Esophagus mucosa (tissue), 1 donor: ENCODE measurements around the gene CFAP73. TPM values are rescaled to one million over a fixed set of nuclear protein-coding genes. Genes with fewer than 3 reads are reported as not detected.
A peak's percentile ranks its signal among the peaks of the same experiment; 100 is the strongest.

Experiments
- ATAC-seq: fragments of 200-7000 bp; cut with Tn5 transposase; one replicate; pipeline ENCODE4 v1.9.1; 2020
- total RNA-seq: library from RNA; stranded (reverse); gene quantifications from one replicate; pipeline ENCODE4 v1.2.4, GENCODE V29; 2023
- donor health status: DM: yes; HTN: yes; CAD: no.

CFAP73 gene
- total RNA-seq, 1 donor from 2014 or later, result 0.20 TPM

DNA sequence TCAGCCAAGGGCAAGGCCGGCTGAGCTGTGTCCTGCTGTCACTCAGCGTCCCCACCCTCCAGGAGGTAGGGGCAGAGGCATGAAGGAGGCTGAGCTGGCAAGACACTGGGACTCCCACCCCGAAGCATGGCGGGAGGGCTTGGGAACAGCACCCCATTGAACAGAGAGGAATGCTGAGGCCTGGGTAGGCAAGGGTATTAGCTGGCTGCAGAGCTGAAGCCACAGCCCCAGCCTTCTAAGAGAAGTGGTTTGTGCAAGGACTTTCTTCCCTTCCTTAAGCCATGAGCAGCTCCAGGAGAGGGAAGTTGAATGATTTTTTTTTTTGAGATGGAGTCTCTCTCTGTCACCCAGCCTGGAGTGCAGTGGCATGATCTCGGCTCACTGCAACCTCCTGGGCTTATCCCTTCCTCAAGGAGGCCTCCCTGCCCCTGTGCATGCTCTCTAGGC is 6.6 kb upstream of the CFAP73 start:
- ATAC-seq, result no peak

DNA sequence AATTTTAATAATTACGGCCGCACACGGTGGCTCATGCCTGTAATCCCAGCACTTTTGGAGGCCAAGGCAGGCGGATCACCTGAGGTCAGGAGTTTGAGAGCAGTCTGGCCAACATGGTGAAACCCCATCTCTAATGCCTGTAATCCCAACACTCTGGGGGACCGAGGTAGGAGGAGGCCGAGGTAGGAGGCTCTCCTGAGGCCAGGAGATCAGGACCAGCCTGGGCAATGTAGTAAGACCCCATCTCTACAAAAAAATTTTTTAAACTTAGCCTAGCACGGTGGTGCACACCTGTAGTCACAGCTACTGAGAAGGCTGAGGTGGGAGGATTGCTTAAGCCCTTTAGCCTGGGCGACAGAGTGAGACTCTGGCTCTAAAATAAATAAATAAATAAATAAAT is 5.6 kb upstream of the CFAP73 start:
- ATAC-seq, result no peak

DNA sequence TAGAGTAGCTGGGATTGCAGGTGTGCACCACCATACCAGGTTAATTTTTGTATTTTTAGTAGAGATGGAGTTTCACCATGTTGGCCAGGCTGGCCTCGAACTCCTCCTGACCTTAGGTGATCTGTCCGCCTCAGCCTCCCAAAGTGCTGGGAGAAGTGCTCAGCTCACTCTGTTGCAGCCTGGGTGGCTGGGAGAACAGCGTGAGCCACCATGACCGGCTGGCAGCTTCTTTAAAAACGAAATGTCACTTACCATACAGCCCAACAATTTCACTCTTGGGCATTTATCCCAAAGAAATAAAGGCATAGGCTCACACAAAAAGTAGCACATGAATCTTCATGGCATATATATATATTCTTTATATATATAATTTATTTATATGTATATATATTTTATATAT is 4.7 kb upstream of the CFAP73 start:
- ATAC-seq, result no peak

DNA sequence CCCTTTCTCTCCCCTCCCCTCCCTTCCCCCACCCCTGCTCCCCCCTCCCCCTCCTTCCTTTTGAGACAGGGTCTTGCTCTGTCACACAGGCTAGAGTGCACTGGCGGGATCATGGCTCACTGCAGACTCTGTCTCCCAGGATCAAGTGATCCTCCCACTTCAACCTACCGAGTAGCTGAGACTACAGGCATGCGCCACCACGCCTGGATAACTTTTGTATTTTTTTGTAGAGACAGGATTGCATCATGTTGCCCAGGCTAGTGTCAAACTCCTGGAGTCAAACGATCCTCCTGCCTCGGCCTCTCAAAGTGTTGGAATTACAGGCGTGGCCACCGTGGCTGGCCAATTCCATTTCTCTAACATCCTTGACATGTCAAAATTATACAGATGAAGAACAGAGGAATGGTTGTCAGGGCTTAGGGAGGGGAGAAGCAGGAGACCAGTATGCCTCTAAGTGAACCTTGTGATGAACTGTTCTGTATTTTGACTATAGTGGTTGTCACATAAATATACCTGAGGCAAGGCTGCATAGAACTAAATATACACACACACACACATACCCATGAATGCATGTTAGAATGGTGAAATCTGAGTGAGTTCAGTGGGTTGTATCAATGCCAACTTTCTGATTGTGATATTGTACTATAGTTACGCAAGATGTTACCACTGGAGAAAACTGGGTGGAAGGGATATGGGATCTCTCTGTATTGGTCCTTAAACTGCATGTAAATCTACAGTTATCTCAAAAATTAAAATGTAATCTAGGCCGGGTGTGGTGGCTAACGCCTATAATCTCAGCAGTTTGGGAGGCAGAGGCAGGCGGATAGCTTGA is 3.6 kb upstream of the CFAP73 start:
- no peak for ATAC-seq

DNA sequence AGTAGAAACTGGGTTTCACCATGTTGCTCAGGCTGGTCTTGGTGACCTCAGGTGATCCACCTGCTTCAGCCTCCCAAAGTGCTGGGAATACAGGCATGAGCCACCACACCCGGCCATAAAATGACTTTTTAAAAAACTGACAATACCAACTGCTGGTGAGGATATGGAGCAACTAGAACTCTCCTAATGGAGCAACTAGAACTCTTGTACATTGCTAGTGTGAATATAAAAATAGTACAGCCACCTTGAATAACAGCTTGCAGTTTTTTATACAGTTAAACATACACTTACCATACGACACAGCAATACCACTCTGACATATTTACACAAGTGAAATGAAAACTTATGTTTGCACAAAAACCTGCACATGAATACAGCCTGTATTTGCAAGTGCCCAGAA is 2.5 kb upstream of the CFAP73 start:
- no peak for ATAC-seq

DNA sequence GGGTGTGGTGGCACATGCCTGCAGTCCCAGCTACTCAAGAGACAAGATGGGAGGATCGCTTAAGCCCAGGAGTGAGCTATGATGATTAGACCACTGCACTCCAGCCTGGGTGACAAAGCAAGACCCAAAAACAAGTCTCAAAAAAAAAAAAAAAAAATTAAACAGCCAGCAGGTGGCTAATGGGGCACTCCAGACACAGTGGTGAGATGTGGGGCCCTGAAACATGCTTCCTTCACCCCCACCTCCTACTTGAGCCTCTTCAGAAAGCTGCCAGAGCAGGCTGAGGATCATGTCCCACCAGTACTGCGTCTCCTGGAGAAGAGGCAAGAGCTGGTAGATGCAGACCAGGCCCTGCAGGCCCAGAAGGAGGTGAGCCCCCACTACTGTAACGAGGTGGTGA is 2.1 kb downstream of the CFAP73 start:
- ATAC-seq, result no peak

DNA sequence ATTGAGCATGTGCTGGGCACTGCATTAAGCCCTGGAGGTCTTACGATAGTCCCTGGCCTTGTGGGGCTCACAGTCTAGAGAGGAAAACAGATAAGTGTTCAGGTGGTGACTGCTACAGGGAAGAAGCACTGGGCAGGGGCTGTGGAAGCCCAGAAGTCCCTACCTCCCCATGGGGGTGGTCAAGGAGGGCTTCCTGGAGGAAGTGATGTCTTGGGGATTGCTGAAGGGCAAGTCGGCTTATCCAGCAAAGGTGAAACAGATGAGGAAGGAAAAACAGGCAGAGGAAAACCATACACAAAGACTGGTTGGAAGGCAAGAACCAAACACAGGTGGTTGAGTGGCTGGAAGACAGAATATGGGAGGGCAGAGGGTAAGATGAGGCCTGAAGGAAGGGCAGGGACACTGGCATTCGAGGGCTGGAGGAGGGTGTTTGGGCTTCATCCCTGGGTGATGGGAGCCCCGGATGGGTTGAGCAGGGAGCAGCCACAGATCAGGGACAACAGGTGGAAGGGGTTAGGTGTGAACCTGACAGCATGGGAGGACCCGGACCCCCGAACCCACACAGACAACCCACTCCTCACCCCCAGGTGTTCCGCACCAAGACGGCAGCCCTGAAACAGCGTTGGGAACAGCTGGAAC is 2.8 kb downstream of the CFAP73 start:
- ATAC-seq, result no peak

DNA sequence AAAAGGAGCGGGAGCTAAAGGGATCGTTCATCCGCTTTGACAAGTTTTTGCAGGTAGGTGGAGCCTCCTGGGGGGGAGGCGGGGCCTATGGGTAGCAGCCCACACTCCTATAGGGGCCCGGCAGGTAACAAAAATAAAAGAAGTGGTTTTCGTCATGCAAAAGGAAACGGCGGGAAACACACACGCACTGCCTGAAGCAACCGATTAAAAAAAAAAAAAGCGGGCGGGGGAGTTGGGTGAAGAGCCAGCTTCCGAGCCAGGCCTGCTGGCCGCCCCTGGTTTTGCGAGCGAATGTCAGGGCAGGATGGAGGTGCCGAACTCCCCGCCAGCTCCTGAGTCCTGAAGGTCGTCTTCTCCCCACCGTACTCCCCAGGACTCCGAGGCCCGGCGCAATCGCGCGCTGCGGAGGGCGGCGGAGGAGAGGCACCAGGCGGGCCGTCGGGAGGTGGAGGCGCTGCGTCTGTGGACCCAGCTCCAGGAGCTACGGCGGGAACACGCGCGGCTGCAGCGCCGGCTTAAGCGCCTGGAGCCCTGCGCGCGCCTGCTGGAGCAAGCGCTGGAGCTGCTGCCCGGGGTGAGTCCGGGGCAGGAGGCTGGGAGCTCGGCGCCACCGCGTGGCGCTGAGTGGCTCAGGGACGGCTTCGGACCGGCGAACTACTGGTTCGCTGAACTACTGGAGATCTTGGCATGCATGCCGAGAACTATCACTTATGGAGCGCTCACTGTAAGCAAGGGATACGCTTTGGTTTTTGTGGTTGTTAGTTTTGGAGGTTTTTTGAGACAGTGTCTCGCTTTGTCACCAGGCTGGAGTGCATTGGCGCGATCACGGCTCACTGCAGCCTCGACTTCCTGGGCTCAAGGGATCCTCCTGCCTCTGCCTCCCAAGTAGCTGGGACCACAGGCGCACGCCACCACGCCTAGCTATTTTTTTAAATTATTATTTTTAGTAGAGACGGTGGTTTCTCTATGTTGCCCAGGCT is 3.6 kb downstream of the CFAP73 start:
- peak; percentile 82 for ATAC-seq

DNA sequence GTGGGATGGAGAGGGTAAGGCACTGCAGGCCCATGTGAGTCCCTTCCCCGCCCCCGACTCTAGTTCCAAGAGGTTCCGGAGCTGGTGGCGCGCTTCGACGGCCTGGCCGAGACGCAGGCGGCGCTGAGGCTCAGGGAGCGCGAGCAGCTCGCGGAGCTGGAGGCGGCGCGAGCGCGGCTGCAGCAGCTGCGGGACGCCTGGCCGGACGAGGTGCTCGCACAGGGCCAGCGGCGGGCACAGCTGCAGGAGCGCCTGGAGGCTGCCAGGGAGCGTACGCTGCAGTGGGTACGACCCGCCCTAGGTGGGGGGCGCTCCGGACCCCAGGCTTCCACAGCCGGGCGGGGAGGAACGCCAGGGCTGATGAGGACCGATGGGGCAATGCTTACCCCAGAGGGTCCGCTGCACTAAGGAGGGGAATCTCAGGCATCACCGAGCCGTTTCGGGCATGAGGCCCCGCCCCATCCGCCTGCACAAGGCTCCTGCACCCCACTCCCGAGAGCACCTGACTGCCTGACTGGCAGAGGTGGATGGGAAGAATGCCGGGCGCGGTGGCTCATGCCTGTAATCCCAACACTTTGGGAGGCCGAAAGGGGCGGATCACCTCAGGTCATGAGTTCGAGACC is 4.9 kb downstream of the CFAP73 start:
- ATAC-seq, result peak; percentile 24

DNA sequence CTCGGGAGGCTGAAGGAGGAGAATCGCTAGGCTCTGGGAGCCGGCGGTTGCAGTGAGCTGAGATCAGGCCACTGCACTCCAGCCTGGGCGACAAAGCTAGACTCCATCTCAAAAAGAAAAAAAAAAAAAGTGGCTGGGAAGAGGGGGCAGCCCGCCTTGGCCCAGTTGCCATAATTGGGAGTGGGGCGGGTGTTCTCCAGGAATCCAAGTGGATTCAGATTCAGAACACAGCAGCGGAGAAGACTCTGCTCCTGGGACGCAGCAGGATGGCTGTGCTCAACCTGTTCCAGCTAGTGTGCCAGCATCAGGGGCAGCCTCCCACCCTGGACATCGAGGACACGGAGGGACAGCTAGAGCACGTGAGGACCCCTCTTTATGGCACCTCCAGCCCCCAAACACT is 5.5 kb downstream of the CFAP73 start:
- no peak for ATAC-seq

DNA sequence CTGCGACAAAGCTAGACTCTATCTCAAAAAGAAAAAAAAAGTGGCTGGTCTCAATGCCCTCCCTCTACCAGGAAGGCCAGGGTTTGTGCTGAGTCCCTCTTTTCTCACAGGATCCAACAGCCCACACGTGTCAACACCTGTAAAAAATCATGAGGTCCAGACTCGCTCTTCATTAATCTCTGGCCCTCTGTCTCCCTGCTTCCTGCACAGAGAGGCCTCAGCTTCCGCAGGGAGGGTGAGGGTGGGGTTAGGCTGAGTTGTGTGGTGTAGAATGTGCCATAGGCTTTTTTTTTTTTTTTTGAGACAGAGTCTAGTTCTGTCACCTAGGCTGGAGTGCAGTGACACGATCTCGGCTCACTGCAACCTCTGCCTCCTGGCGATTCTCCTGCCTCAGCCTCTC is 6.1 kb downstream of the CFAP73 start:
- ATAC-seq, result peak; percentile 56

DNA sequence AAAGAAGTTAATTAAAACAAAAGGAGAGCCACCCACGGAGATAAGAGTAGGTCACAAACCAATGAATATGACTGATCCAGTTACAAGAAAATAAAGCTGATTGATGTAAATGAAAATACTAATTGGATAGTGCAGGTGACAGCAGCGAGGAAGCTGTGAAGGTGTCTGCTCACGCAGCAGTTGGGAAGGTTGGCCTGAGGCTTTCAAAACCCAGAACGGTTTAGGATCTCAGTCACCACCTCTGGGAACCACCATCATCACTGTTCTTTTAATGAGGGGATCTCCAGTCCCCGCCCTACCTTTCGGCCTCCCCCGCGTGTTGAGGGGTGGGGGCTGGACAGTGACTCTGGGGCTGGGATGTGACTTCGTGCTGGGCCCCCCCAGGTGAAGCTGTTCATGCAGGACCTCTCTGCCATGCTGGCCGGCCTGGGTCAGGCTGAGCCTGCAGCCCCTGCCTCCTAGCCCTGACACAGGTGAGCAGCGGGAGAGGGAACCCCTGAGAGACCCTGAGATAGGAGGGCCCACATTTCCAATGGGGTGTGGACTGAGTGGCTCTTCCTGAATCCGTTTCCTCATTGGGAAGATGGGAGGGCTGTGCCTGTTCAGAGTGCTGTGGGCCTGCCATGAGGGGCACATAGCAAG is 7.8 kb downstream of the CFAP73 start:
- no peak for ATAC-seq

DNA sequence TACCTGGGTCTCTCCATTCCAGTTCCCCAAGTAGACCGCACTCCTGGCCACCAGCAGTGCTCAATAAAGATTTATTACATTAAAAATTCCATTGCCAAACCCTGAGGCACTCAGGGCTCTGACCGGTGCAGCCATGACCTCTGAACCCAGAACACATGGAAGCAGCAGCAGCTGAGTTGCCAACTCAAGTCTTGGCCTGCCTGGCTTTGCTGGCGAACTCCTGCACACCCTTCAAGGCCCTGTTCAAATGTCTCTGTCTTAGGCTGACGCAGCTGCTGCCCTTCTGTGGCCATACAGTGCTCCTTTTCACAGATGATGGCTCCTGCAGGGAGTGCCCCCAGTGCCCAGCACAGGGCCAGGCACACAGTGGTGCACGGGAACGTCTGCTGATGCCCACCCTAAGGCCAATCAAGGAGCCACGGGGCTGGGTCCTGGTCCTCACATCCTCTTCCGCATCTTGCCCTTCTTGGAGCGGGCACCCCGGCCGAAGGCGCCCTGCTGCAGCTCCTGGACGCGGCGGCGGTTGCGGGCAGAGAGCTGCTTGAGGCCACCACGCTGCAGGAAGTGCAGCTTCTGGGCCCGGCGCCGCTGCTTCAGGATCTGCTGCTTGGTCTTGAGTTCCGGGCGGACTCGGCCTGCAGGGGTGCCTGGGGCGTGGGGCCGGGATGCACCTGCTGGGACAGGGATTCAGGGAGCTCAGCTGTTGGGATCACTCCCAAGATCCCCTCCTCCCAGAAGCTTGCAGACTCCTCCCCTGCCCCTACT is 9.1 kb downstream of the CFAP73 start:
- ATAC-seq, result no peak

DNA sequence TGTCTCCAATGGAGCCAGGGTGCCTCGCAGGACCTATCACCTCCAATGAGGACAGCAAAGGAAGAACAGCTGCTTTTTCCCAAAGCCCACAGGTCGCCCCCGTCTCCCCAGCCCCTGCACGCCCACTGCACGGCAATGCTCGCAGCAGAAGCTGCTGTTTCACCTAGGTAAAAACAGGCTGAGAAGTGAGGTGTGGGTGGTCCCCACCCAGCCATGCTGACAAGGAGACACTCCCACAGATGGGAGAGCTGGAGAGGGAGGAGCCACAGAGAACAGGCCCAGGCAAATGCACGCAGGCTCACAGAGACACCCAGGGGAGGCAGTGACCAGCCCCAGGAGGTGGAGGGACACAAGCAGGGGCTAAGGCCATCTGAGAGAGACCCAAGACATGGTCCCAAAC is 10.4 kb downstream of the CFAP73 start:
- no peak for ATAC-seq

DNA sequence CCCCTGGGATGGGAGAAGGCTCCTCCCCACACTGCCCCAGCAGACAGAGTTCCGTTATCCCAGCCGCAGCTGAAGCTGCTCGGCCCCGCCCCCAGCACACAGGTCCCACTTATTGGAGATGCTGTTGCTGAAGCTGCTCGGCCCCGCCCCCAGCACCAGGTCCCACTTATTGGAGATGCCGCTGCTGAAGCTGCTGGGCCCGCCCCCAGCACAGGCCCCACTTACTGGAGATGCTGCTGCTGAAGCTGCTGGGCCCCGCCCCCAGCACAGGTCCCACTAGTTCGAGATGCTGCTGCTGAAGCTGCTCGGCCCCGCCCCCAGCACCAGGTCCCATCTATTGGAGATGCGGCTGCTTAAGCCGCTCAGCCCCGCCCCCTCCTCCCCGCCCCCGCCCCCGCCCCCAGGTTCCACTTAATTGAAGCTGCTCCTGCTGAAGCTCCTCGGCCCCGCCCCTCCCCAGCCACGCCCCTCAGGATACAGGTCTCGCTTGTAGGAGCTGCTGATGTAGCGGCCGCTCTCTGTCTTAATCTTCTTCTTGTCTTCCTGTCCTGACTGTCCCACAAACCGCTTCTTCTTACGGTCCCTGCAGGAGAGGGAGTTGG is 12.0 kb downstream of the CFAP73 start:
- peak; percentile 32 for ATAC-seq

DNA sequence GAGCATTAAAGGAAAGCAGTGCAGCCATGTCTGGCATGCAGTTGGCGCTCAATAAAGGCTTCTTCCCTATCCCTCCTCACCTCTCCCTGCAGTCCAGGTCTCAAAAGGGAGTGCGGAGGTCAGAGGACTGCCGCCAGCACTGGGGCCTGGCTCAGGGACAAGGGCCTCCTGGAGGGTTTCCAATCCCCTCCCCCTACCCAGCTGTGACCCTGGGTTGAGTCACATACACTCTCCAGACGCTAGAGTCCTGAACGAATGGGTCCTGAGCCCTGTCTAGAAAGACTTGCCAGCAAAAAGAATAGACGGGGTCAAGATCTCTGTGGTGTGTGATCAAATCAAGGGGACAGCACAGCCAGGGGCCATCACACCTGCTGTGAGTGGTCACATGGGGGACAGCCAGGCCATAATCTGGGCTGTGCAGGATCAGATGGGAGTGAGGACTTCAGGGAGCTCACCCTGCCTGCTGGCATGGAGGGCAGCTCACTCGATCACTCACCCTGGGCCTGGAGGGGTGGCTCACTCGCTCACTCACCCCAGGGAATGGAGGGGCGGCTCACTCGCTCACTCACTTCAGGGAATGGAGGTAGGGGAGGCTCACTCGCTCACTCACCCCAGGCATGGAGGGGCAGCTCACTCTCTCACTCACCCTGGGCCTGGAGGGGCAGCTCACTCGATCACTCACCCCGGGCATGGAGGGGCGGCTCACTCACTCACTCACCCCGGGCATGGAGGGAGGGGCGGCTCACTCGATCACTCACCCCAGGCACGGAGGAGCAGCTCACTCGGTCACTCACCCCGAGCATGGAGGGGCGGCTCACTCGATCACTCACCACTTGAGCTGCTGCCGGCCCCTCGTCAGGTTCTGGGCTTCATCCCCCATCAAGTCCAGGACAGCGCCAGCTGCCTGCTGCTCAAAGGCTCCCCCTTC is 12.8 kb downstream of the CFAP73 start:
- ATAC-seq, result no peak

DNA sequence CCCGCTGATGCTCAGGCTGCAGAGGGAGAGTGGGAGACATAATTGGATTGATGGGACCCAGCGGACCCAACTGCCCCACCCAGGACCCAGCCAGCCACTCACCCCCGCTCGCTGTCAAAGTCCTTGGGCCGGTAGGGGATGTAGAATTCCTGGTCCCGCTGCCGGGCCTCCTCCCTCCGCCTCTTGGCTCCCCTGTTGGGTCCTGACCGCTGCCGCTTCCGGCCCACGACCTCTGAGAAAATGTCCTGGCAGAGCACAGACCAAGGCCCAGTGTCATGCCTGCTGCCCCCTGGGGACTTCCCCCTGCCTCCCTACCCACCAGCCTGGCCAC is 13.5 kb downstream of the CFAP73 start:
- ATAC-seq, result no peak

DNA sequence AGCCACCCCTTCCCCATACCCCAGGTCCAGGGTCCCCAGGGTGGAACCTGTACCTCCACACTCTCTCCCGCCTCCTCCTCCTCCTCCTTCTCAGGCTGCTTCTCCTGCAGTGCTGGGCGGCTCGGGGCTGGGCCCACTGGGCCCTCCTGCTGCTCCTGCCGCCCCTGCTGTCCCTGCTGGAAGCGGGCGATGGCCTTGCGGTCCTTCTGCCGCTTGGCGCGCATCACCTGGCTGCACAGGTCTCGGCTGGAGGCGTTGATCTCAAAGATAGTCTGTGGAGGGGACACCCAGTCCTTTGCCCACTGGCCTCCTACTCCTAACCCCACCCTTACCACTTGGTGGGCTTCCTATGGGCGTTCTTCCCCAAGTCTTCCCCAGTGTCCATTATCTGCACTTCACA is 14.5 kb downstream of the CFAP73 start:
- ATAC-seq, result no peak

DNA sequence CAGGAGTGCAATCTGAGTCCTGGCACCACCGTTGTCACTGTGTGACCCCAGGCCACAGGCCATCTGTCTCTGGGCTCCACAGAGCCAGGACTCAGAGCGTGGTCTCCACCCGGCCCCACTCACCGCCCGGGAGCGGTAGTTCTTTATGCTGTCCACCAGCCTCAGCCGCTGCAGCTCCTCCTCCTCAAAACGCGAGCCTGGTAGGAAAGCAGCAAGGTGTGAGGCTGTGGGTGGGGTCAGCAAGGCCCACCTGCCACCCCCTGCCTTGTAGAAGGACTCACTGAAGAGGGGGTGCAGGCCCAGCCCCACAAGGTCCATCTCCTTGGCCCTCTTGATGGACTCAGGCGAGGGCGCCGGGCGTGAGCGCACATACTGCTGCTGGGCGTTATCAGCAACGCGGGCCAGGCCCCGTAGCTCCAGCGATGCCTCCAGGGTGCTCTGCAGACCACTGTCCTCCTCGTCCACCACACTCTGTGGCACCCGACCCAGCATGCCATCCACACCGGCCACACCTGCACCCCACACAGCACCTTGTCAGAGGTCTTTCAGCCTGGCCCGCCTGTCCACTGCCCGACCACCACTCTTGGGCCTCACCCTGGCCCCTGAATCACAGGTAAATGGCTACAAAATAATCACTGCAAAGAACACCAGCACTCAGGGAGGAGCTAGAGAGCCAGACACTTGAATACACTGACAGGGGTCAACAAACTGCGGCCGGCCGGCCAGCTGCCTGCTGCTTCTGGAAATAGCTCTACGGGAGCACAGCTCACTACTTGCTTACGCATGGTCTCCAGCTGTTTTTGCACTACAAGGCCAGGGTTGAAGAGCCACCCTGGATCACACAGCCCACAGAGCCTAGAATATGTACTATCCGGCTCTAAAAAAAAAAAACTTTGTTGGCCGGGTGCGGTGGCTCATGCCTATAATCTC is 16.3 kb downstream of the CFAP73 start:
- ATAC-seq, result no peak
